GM21390 (cell line): ENCODE measurements around the gene SCNN1A.

Source experiments
- ATAC-seq: cut with Tn5 transposase; IDR thresholded peaks from one replicate; pipeline ENCODE4 v1.9.1; 2021; ENCODE audit not compliant: unreplicated experiment

SCNN1A gene

DNA sequence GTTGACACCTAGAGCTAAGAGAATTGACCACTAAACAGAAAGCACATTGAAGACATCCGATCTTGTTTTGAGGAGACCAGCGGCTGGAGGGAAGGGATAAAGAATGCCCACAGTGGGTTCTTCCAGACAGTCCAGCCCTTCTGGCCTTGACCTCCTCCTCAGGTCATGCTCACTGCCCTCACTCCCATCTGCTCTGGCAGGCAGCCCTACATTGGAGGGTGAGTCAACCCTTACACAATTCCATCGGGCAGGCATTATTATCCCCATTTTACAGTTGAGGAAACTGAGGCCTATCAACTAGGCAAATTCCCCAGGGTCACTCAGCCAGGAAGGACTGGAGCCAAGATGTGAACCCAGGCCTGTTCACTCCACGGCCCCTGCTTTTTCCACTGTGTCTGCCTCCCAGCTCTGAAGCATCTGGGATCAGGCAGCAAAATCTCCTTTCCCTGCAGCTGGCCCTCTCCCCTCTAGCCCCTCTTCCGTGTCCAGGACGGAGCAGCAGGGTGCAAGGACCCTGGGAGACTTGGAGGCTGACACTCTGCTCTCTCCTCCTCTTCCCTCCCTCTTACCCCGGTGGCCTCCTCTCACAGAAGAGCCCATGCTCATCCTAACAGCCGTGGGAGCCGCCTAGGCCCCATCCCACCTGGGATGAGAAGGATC lies 5.3 kb downstream of the SCNN1A start:
- no peak for ATAC-seq

DNA sequence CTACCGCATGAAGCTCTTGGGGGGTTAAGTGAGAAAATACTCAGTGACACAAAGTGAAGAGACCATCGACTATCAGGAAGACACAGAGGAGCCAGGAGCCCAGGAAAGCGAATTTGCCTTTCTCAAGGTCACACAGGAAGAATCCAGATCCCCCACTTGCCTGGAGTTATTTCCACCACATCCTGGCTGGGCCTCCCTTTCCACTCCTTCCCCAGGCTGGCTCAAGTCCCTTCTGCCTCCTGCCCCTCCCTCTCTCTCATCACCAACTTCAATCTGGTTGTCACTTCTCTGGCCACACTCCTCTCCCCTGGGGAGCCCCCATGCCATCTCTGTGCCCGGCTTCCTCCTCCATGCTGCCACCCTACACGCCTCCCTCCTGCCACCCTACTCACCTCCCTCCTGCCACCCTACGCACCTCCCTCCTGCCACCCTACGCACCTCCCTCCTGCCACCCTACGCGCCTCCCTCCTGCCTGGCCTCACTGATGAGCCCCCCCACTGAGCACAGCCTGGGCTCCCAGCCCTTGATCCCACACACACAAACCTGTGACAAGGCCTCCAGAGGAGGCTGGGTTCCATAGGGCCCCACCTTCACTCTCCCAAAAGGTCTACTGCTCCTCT lies 6.3 kb downstream of the SCNN1A start:
- no peak for ATAC-seq

DNA sequence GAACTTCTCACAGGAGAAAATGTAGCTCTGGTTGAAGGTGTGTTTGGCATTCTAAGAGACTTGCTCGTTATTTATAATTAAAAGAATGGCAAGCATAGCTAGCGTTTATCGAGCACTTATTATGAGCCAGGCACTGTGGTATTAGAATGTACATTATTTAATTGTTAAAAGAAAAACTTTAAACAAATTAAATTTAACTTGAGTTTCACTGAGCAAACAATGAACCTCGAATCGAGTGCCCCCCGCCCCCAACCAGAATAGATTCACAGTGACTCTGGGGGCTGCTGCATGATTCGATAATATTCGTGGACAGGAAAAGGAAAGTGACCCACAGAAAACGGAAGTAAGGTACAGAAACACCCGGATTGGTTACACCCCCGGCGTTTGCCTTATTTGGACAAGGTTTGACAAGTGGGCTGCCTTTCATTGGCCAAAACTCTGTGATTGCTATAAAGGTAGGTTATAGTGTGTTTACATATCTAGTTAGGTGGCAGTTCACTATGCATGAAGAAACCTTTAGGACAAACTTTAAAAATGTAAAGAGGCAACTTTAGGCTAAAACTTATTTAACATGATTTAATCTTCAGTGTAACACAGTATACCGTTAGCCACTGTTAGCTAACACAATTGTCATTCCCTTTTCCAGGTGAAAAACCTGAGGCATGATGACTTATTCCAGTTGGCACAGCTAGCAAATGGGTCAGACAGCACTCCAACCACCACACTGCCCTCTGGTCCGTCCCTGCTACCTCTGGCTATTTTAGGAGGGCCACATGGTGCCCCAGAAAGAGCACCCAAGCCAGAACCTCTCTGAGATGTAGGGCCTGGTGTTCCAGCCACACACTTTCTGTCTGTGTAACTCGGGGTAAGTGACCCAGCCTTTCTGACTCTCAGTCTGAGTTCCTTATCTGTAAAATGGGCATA lies 7.1 kb downstream of the SCNN1A start:
- no peak for ATAC-seq

DNA sequence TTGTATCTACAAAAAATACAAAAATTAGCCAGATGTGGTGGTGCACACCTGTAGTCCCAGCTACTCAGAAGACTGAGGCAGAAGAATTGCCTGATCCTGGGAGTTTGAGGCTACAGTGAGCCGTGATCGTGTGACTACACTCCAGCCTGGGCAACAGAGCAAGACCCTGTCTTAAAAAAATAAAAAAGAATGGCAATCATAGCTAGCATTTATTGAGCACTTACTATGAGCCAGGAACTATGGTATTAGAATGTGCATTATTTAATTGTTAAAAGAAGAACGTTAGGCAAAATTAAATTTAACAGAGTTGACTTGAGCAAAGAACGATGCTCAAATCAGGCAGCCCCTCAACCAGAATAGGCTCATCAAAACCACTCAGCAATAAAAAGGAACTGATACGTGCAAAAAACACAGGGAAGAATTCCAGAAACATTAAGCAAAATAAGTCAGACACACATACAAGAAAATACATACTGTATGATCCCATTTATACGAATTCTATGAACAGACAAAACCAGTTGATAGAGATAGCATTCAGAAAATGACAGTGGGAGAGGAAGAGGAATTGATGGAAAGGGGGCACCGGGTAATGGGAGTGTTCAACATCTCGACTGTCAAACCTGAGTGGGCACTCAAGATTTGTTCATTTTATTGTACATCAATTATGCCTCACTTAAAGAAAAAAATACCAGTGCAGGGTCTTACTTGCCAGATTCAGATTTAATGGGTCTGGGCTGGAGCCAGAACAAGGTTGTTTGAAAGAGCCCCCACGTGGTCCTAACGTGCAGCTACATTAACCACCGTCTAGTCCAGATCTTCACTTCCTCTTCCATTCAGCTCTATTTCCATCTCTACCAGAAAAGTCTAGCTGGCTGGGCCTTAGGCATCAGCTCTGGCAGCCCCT lies 8.0 kb downstream of the SCNN1A start:
- ATAC-seq = no peak

DNA sequence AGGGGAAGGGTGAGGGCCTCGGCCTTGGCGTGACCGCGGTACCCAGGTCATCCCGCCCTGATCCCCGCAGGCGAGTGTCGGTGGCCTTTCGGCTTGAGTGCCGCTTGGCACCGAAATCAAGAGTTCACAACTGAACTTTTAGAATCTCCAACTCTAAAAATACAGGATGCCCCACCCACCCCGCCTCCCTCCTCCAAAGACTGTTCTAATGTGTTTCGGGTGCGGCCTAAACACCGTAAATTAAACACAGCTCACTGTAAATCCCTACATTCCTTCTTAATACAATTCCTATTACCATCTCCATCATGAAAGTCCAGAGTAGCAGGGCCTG lies 11.4 kb downstream of the SCNN1A start:
- ATAC-seq = no peak

DNA sequence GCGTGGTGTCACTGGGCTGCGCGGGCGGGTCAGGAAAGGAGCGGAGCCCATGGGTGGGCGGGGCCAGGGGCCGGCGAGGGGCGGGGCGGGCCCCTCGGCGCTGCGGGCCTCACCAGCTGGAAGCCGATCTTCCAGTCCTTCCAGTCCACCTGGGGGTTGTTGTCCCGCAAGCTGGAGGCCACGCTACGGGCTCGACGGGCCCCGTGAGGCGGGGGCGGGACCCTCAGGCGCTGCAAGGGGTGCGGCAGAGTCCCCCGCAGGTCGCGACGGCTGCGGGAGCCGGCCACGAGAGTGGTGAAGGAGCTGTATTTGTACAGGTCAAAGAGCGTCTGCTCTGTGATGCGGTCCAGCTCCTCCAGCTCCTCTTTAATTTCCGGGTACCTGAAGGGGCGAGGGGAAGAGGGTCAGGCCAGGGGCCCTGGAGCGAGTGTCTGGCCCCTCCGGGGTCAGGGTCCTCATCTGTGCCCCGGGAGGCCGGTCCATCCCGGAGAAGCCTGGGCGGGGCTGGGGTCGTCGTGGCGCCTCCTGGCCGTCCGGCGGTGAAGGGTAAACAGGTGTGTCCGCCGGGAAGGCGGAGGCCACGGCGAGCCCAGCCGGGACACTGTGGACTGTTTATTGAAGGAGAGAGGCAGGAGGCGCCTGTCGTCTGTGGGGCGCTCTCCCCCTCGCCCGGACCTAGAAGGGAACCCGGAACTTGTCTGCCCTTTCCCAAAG lies 11.9 kb downstream of the SCNN1A start:
- ATAC-seq = no peak

DNA sequence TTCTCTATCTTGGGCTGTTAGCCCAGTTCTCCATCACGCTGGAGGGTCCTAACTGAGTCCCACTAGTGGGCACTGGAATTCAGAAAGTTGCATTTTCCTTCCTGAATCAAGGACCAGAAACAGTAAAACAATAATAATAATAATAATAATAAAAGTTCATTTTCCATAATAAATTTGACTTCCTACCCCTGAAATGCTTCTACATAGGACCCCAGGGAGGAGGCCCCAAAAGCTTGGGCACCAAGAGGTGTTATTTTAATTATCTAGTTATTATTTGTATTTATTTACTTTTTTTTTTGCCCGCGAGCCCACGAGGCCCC lies 12.4 kb downstream of the SCNN1A start:
- ATAC-seq = no peak

DNA sequence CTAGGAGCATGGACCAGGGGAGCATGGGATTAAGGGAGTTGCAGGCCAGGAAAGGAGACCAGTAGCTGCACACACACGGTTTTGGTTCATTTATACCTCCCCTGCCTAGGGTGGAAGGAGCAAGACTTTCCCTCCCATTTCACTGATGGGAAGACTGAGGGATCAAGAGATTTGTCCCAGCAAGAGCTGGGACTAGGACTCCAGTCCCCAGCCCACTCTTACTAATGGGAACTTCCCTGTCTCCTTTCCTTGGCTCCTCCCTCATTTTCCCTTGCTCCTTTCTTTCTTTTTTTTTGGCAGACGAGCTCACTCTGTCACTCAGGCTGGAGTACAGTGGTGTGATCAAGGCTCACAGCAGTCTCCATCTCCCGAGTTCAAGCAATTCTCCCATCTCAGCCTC lies 13.0 kb downstream of the SCNN1A start:
- ATAC-seq = no peak

DNA sequence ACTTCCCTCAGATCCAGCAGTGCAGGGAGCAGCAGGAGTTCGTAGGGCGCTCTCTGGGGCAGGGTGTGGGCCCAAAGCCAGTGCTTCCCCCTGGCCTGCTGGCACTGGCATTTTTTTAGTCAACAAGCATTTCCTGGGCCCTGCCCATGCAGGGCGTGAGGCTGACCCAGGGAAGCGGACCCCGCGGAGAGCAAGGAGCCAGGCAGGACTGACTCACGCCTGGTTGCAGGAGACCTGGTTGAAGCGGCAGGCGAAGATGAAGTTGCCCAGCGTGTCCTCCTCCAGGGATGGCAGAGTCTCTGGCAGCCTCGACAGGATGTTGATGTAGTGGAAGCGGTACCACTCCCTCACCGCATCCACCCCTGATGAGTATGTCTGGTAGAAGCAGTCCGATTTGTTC lies 13.5 kb downstream of the SCNN1A start:
- ATAC-seq = no peak

DNA sequence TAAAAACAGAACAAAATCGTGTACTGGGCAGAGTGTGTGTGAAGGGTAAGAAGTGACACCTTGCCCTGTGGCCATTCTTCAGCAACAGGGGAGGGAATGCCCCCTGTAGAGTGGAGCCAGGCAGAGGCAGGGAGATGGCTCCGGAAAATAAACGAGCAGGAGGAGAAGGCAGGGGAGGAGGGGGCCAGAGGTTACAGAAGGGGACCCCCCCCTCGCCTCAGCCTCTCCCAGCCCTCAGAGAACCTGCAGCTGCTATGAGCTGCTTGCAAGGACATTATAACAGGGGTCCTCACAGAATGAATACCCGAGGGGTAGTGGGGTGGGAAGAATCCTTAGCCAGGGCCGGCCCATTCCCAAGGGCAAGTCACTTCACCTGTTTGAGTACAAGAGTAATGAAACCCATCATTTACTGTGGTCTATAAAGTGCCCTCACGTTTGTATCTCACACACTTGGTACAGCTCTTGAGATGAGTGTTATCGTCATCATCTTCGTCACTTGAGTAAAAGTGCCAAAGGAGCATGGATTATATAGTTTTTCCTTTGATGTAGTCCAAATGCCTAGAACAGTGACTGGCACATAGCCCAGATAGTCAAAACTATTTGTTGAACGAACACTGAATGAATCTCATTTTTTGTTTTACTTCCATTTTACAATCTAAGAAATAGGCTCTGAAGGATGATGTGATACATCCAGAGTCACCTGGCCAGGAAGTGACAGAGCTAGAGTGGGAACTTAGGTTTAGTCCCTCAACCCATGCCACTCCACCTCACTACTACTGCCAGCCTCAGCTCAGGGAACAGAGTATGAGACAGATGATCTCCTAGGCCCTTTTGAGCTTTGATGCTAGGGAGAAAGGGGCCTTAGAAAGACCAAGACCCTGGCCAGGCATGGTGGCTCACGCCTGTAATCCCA lies 14.5 kb downstream of the SCNN1A start:
- no peak for ATAC-seq

DNA sequence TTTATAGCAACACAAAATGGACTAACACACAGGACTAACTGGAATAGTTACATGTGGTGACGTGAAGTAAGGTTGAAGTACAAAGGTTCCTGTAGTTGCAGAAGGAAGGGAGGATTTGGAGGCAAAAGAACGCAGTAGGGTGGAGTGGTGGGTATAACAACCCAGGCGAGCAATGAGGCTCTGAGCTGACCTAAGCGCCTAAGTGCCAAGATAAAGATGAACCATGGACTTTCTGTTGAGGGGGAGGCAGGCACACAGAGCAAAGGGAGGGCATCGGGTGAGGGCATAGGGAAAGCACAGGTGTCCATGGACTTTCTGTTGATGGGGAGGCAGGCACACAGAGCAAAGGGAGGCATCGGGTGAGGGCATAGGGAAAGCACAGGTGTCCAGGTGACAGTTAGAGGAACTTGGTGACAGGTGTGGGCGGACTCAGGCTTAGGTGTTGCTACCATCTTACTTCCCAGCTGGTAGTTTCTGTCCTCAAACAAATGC lies 15.2 kb downstream of the SCNN1A start:
- no peak for ATAC-seq

DNA sequence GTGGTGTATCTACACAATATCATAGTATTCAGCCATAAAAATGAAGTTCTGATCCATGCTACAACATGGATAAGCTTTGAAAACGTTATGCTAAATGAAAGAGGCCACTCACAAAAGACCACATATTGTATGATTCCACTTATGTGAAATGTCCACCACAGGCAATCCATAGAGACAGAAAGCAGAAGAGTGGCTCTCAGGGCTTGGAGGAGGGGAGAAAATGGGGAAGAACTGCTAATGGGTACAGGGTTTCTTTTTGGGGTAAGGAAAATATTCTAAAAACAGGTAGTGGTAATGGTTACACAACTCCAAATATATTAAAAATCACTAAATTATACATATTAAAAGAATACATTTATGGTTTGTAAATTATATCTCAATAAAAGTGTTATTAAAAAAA lies 16.5 kb downstream of the SCNN1A start:
- no peak for ATAC-seq

DNA sequence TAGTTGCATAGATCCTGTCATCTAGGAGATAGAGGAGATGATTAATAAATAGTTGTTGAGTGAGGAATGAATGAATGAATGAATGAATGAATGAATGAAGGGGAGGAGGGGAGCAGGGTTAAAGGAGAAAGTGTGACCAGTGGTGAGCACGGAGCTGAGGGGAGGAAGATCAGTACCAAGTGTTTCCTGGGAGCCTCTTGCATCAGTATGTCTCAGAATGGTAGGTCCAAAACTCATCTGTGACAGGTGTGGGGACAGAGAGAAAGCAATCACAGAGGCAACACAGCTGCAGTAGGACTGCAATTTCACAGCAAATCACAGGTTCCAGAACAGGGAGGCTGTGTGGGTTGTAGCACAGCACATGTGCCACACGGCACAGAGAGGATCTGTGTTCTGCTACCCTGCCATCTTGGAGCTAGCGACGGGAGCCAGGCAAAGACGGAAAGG lies 19.0 kb downstream of the SCNN1A start:
- ATAC-seq = no peak

DNA sequence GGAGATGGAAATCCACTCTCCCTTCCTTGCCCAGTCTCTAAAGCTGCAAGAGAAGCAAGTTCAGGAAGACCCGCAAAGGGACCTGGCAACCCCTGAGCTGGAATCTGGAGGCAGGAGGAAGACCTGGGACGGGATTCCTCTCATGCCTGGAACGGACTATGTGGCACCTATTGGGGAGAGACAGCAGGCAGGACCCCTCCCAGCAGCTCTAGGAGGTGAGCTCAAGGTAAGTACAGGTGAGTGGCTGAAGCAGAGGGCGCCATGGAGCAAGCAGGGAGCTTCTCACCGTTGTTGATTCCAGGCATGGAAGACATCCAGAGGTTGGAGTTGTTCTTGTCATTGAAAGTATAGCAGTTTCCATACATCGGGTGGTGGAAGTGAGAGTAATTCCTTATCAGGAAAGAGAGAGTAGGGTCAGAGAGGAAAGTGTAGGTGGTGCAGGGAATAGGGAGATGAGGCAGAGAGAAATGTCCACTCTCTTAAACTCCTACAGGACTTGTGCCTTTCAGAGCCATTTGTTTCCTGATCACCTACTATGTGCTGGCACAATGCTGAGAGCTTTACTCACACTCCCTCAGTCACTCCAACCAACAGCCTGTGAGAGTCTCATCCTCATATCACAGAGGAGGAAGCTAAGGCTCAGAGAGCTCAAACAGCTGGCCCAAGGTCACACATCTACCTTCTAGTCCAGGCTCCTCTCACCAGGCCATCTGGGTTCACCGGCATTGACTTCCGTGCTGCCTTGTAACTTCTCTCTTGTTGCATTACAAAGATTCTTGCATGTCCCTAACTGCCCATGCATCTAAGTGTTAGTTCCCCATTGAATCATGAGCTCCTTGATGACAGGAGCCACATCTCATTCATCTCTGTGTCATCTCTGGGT lies 19.6 kb downstream of the SCNN1A start:
- ATAC-seq = no peak

DNA sequence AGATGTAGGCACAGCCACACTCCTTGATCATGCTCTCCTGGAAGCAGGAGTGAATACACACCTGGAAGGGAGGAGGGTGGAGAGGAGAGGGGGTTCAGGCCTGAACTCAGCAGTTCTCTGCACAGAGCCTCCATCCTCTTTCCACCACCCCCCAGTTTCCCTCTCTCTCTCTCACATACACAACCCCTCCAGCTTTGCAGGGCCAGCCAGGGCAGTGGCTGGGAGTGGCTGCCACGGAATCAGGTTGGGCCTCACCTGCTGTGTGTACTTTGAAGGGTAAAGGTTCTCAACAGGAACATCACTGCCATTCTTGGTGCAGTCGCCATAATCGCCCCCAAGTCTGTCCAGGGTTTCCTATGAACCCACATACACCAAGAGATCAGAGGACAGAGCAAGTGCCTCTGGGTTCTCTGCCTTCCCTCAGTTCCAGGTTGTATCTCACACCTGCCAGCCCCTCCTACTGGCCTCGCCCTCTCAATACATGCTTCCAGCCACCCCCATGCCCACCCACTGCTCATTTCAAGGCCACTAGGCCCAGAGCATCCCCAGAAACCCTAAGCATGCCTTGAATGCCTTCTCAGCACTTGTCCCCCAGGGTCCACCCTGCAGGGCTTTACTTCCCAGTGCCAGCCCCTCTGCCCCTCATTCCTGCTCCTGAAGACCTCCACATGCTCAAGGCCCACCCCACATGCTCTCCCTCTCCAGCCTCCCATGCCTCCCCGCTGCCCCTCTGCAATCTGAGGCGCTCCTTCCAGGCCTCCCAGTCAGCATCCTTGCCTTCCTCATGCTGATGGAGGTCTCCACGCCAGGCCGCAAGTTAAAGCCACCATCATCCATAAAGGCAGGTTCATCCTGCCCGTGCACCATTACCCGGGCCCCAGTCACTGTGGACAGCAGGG lies 20.6 kb downstream of the SCNN1A start:
- no peak for ATAC-seq

DNA sequence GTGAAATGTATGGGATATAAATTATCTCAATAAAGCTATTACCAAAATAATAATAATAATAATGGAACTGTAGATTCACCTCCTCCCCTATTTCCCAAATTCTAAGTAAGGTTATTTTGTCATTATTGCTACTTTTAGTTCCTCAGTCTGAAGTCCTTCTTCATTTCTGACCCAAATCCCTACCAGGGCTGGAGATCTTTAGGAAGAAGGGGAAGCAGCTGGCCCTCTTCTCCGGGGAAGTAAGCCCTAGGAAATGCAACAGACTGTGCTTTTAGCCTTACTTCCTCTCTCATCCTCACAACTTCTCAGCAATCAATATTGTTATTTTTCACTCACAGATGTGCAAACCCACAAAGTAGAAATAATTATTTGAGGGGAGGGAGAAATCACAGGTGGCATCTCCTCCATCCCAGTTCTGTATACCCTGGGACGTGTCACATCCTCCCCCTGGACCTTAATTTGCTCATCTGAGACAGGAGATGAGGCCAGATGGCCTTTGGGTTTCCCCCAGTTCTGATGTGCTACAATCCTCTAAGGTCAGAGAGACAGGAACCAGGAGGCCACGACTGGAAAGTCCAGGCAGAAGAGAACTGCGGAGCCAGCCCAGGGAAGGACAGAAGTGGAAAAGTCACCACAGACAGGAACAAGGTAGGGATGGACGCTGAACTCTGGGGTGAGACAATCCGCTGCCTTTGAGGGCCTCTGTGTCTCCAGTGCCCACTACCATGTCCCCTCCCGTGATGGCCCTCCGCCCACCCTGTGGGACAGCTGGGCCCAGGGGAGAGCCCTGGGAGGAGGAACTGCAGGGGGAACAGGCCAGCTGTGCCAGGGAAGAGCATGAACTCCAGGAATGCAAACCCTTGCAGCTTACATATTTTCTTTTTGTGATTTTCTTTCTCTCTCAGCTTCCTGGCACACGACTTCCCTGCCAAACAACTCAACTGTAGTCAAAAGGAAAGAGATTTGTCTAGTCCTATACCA lies 22.9 kb downstream of the SCNN1A start:
- ATAC-seq = no peak
